SU-DHL-6 (cell line): Measurements from ENCODE around the gene PCNX3.

Experiments used
- EZH2phosphoT487 ChIP-seq: fragments of 200-600 bp; sonication (generic), shearing (Covaris generic); conservative IDR thresholded peaks from 2 replicates; pipeline ENCODE4 v1.6.1; 2018; ENCODE audit warnings: mild to moderate bottlenecking, antibody characterized with exemption, low read length, moderate library complexity, mixed read lengths
- TF ChIP-seq, protein P1 (sequence below): fragments of 200-600 bp; sonication (generic); IDR thresholded peaks from one replicate; pipeline ENCODE4 v1.5.1; 2017; ENCODE audit warnings: antibody characterized with exemption, mild to moderate bottlenecking, low read length, moderate library complexity; ENCODE audit not compliant: insufficient read depth, poor library complexity, severe bottlenecking

DNA sequence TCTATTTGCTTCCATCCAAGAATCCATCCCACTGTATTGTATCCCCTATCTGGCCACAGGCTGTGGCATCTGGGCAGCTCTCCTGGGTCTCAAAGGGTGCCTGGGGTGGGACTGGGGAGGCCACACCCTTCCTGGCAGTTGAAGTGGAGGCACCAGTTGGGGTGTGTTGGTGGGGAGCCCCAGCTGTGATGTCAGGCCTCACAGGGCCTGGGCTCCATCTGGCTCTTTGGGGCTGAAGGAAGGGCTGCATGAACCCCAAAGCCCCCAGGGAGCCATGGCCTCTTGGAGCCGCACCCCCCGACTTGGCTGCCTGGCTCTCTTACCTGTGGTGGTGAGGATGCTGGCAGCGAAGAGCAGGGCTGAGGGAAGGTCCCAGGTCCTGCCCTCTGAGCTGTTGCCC lies 20.4 kb upstream of the PCNX3 start:
- TF ChIP-seq, protein P1, sequence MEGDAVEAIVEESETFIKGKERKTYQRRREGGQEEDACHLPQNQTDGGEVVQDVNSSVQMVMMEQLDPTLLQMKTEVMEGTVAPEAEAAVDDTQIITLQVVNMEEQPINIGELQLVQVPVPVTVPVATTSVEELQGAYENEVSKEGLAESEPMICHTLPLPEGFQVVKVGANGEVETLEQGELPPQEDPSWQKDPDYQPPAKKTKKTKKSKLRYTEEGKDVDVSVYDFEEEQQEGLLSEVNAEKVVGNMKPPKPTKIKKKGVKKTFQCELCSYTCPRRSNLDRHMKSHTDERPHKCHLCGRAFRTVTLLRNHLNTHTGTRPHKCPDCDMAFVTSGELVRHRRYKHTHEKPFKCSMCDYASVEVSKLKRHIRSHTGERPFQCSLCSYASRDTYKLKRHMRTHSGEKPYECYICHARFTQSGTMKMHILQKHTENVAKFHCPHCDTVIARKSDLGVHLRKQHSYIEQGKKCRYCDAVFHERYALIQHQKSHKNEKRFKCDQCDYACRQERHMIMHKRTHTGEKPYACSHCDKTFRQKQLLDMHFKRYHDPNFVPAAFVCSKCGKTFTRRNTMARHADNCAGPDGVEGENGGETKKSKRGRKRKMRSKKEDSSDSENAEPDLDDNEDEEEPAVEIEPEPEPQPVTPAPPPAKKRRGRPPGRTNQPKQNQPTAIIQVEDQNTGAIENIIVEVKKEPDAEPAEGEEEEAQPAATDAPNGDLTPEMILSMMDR = no peak
- TF ChIP-seq EZH2phosphoT487 = no peak
